NCI-H1105 (cell line): Measurements from ENCODE around the gene CPSF6.
"Not testable (repeated sequence)": the region's sequence is repeated elsewhere in the genome, so short reads cannot be mapped to it uniquely, and the experiment has no call there.

Source experiments
- DNase-seq: peaks from one replicate; lab custom pipeline; 2025; lab: John Stamatoyannopoulos, UW

CPSF6 gene

DNA sequence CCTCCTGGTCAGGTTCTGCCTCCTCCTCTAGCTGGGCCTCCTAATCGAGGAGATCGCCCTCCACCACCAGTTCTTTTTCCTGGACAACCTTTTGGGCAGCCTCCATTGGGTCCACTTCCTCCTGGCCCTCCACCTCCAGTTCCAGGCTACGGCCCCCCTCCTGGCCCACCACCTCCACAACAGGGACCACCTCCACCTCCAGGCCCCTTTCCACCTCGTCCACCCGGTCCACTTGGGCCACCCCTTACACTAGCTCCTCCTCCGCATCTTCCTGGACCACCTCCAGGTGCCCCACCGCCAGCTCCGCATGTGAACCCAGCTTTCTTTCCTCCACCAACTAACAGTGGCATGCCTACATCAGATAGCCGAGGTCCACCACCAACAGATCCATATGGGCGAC, 19.3 kb downstream of the CPSF6 start:
- no peak for DNase-seq

- no peak for DNase-seq
These were observed 23.1 kb downstream of the CPSF6 start for GRCh38 chr12:69262264-69262974.

GRCh38 chr12:69265205-69265604, 25.8 kb downstream of the CPSF6 start:
- no peak for DNase-seq

- not testable (repeated sequence) for DNase-seq
These were observed 26.3 kb downstream of the CPSF6 start for GRCh38 chr12:69265633-69266032.

- DNase-seq = no peak
These were observed 26.8 kb downstream of the CPSF6 start for GRCh38 chr12:69266036-69266635.

DNA sequence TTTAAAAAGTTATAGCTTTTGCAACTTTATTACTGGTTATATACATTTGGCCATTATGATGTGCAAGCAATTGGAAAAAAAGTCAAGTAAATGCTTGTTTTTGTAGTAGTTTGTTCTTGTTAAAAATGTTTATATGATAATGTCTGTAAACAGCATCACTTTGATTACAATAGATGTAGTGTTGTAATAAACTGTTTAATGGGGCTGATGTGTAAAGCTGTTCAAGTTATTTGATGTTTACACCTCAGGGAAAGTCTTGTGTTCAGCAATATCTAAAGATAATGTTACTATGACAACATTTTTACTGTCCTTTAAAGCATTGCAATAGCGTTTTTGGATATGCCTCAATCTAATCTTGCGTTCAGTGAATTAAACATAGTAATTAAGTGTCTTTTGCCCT, 30.4 kb downstream of the CPSF6 start:
- no peak for DNase-seq

- no peak for DNase-seq
These were observed 33.1 kb downstream of the CPSF6 start for GRCh38 chr12:69272511-69272910.

DNA sequence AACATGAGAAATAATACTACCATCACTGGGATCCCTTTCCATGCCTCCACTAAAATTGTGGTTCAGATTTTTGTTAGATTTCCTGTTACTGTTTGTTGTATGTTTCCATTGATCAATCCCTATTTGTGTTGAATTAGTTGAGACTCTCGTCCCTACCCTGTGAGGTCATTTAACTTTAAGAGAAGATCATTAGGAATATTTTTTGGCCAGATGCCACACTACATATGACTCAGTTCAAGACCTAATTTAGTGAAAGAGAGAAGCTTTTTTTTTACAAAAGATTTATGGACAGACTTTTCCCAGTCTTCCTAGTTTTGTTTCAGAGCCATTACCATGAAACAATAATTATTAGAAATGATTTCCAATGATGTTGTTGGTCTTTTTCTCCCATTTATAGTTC, 35.5 kb downstream of the CPSF6 start:
- DNase-seq = no peak

GRCh38 chr12:69275471-69275891, 36.1 kb downstream of the CPSF6 start:
- no peak for DNase-seq

DNA sequence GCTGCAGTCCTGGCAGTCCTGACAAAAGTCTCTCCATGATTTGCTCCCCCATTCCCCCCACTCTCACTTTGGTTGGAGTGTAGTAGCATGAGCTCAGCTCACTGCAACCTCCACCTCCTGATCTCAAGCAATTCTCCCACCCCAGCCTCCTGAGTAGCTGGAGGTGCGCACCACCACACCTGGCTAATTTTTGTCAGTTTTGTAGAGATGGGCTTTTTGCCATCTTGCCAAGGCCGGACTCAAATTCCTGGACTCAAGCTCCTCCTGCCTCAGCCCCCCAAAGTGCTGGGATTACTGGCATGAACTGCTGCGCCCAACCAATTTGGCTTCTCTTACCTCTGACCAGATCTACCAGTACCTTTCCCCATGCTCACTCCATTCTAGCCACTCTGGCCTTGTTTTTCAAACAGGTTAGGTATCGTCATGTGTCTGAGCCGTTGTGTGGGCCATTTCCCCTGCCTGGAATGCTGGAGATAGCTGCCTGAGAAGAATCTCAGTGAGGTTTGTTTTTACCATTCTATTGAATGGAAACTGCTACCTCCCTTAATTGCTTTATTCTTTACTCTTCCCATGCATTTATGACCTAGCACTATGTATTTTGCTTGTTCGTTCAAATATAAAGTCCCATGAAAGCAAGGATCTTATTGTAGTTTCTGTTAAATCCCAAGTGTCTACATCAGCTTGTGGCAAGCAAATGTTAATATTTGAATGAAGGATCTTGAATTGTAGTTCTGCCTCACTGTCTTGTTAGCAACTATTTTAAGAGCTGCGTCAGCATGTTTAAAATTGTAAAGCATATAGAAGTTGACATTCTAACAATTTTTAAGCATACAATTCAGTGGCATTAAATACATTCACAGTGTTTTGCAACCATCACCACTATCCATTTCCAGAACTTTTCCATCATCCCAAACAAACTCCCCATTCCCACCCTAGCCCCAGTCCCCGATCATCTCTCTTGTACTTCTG, 39.7 kb downstream of the CPSF6 start:
- DNase-seq = no peak

DNA sequence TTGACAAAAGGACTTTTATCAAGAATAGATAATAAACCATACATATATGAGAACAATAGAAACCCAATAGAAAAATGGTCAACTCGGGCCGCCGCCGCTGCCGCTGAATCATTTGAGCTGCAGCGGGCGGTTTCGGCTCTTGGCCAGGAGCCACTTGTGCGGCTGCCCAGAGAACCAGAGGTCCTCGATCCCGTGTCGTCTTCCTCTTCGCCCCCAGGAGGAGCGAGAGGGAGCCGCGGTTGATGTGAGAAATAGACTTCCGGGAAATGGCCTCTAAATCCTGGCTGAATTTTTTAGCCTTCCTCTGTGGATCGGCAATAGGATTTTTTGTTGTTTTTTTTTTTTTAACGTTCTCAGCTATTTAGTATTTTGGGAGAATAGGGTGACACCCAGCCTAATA, 44.8 kb downstream of the CPSF6 start:
- DNase-seq = peak; percentile 85

- DNase-seq = no peak
These were observed 48.2 kb downstream of the CPSF6 start for GRCh38 chr12:69287556-69287955.

DNA sequence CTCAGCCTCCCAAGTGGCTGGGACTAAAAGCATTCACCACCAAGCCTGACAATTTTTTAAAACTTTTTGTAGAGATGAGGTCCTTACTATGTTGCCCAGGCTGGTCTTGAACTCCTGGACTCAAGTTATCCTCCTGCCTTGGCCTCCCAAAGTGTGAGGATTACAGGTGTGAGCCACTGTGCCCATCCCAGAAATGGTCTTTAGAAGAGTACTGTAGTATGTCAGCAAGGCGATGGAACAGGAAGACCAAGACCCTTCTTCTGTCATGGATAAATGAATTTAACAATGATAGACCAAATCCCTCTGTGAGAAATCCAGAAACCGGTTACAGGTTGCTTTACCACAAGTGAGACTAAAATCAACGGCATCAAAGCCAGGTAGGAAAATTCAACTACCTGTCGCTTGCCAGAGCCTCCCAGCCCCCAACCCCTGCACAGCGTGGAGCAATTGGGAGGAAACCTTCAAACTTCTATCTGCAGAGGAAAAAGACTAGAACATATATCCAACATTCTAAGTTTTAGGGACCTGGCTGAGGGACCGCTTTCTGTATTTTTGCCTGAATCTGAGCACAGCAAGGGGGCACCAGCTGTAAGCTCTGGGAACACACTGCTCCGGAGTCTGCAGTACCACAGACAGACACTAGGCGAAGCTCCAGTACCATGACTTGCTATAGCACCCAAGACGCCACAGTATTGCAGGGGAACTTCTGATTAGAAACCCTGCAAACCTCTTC, 51.3 kb downstream of the CPSF6 start:
- peak; percentile 63 for DNase-seq

DNA sequence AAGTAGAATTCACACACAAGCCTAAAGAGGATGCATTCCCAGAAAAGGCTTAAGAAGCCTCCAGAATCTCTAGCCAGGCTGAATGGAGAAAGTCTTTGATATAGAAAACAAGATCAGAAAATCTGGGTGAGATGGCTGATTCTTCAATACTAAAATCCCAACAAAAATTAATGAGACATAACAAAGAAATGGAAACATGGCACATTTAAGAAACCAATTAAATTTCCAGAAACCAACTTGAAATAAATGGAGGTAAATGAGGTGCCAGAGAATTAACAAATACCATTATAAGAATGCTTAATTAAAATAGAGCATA, 51.9 kb downstream of the CPSF6 start:
- no peak for DNase-seq

GRCh38 chr12:69298133-69298532, 58.8 kb downstream of the CPSF6 start:
- DNase-seq = no peak

- no peak for DNase-seq
These were observed 59.6 kb downstream of the CPSF6 start for GRCh38 chr12:69298947-69299346.

DNA sequence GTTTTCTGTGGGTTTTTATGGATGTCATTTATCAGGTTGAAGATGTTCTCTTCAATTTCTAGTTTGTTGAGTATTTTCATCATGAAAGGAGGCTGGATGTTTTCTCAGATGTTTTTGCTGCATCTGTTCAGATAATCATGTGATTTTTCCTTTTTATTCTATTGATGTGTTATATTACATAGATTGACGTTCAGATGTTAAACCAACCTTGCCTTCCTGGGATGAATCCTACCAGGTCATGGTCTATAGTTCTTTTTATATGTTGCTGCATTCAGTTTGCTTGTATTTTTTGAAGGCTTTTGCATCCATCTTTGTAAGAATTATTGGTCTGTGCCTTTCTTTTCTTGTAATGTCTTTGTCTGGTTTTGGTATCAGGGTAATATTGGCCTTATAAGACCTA, 64.9 kb downstream of the CPSF6 start:
- DNase-seq = no peak

DNA sequence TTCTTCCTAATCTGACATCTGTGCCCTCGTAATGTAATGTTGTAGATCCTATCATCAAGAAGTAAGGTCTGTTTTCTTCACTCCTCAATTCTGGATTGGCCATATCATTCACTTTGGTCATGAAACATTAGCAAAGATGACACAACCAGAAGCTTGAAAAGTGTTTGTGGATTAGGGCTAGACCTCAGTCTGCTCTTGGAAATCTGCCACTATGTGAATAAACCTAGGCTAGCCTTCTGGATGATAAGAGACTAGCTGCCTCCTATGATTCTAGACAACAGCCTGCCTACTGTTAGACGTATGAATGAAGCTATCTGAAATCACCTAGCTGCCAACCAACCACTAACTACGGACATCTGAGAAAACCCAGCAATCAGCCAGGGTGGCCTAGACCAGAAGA, 70.1 kb downstream of the CPSF6 start:
- no peak for DNase-seq

DNA sequence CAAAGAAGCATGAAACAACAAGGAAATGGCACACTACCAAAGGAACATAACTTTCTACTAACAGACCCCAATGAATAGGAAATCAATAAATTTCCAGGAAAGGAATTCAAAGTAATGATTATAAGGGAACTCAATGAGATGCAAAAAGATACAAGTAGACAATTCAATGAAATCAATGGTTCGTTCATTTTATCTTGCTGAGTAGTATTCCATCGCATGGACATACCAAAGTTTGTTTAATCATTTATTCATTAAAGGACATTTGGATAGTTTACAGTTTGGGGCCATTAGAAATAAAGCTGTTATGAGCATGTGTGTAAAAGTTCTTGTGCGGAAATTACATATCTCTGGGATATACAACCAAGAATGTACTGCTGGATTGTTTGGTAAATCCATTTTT, 73.8 kb downstream of the CPSF6 start:
- DNase-seq = no peak

- DNase-seq = not testable (repeated sequence)
These were observed 77.4 kb downstream of the CPSF6 start for GRCh38 chr12:69316784-69317183.

DNA sequence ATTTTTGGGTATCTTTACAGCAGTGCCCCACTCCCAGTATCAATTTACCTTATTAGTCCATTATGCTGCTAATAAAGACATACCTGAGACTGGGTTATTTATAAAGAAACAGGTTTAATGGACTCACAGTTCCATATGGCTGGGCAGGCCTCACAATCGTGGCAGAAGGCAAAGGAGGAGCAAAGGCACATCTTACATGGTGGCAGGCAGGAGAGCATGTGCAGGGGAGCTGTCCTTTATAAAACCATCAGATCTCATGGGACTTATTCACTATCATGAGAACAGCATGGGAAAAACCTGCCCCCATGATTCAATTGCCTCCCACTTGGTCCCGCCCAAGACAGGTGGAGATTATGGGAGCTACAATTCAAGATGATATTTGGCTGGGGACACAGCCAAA, 77.9 kb downstream of the CPSF6 start:
- not testable (repeated sequence) for DNase-seq

GRCh38 chr12:69318225-69318624, 78.9 kb downstream of the CPSF6 start:
- no peak for DNase-seq
